Esophagus muscularis mucosa (tissue), 4 donors: ENCODE results near the gene CIB1. TPM values are rescaled to one million over a fixed set of nuclear protein-coding genes. Genes with fewer than 3 reads are reported as not detected.

Experiments used
- DNase-seq: peaks from one replicate; pipeline ENCODE4 v3.0.0-alpha.2; 2017; ENCODE audit errors: extremely low spot score
- H3K27ac ChIP-seq, 4 donors: fragments of 200-600 bp; sonication (generic); replicated peaks in 1 of 4; 1 replicate in 3 of 4; 2 replicates in 1 of 4; pipeline ENCODE4 v1.5.1; 2016 to 2019; ENCODE audit warnings: mild to moderate bottlenecking in 1 of 4
- H3K27me3 ChIP-seq, 4 donors: fragments of 200-600 bp; sonication (generic); one replicate each; pipeline versions ENCODE4 v1.5.1 to v1.6.0; 2016 to 2019
- H3K36me3 ChIP-seq, 4 donors: fragments of 200-600 bp; sonication (generic); one replicate each; pipeline ENCODE4 v1.5.1; 2016 to 2019
- H3K4me1 ChIP-seq, 4 donors: fragments of 200-600 bp; sonication (generic); one replicate each; pipeline ENCODE4 v1.5.1; 2016 to 2019
- H3K4me3 ChIP-seq, 4 donors: fragments of 200-600 bp; sonication (generic); 1 replicate in 2 of 4; 2 replicates in 2 of 4; pipeline ENCODE4 v1.5.1; 2016 to 2019; ENCODE audit warnings: mild to moderate bottlenecking in 4 of 4, moderate library complexity in 1 of 4
- H3K9me3 ChIP-seq, 4 donors: fragments of 200-600 bp; sonication (generic); 1 replicate in 3 of 4; 2 replicates in 1 of 4; pipeline ENCODE4 v1.5.1; 2016 to 2019
- EP300 ChIP-seq: sonication (generic); formaldehyde crosslinking; IDR thresholded peaks from one replicate; pipeline ENCODE4 v1.6.1; 2017; ENCODE audit warnings: antibody characterized with exemption
- POLR2A ChIP-seq: fragments of 450-650 bp; IDR thresholded peaks from one replicate; pipeline ENCODE4 v1.6.1; 2017; ENCODE audit warnings: antibody characterized with exemption, moderate library complexity, mild to moderate bottlenecking, low read depth
- POLR2AphosphoS5 ChIP-seq, 2 donors: sonication (generic); formaldehyde crosslinking; IDR thresholded peaks; one replicate each; pipeline ENCODE4 v1.6.1; 2017; ENCODE audit warnings: antibody characterized with exemption in 2 of 2
- WGBS: methylation state at CpG from one replicate; pipeline ENCODE4 v1.1.5; 2018; 5-methylcytosine and 5-hydroxymethylcytosine counted together
- intact Hi-C: fragments of 100-400 bp; cut with DNase I; formaldehyde crosslinking; loops from one replicate; pipeline ENCODE4 v1.15.1; 2023
- total RNA-seq, 4 donors: library from RNA; depleted of rRNA; stranded (reverse); fragments of >200 nt; gene quantifications; one replicate each; pipeline versions ENCODE4 v1.1.0 to v1.2.1, GENCODE V29; 2016
- TF ChIP-seq, protein P1 (sequence below), 3 experiments: fragments of 200-600 bp in 2 of 3; fragments of 450-650 bp in 1 of 3; sonication (generic) in 2 of 3; IDR thresholded peaks; one replicate each; pipeline ENCODE4 v1.5.1; 2017 to 2019; ENCODE audit warnings: antibody characterized with exemption in 3 of 3, mild to moderate bottlenecking in 2 of 3, moderate library complexity in 1 of 3

CIB1 gene
- total RNA-seq, 4 donors from 2014 or later, result 27.2 to 49.0 (median 33.8) TPM

DNA sequence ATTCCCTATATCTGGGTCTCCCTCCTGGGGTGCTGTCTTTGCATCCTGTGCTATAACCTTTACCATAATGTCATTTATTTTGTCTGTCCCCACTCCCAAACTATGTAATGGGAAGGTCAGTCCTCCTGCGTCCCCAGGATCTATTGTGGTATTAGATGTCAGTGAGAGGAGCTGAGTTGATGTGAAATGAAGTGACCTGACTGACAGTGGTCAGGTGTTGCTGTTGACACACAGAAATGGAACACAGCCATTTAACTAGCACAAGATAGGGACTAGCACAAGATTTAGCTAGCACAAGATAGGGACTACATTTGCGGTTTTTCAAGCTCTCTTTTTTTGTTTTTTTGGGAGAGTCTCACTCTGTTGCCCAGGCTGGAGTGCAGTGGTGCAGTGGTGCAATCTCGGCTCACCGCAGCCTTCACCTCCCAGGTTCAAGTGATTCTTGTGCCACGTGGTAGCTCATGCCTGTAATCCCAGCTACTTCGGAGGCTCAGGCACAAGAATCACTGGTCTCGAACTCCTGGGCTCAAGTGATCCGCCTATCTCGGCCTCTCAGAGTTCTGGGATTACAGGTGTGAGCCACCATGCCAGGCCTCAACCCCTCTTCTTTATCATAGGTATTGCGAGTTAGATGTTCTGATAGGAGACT, 36.9 kb upstream of the CIB1 start:
- Histone ChIP-seq H3K4me3 (no peak overlapping the region), H3K27me3 (no peaks in the 10 kb centered on the region), H3K36me3 (peaks cover 11 to 77% (median 61%) of the 10 kb centered on the region in 4 donors), H3K9me3 (no peaks in the 10 kb centered on the region), H3K27ac (no peak overlapping the region), H3K4me1 (peaks cover 40 to 63% (median 58%) of the 10 kb centered on the region in 4 donors)
- WGBS, result 90% methylated on average over 10 of the region's 10 CpGs
- intact Hi-C loops, result no loop called here
- TF ChIP-seq, protein P1, sequence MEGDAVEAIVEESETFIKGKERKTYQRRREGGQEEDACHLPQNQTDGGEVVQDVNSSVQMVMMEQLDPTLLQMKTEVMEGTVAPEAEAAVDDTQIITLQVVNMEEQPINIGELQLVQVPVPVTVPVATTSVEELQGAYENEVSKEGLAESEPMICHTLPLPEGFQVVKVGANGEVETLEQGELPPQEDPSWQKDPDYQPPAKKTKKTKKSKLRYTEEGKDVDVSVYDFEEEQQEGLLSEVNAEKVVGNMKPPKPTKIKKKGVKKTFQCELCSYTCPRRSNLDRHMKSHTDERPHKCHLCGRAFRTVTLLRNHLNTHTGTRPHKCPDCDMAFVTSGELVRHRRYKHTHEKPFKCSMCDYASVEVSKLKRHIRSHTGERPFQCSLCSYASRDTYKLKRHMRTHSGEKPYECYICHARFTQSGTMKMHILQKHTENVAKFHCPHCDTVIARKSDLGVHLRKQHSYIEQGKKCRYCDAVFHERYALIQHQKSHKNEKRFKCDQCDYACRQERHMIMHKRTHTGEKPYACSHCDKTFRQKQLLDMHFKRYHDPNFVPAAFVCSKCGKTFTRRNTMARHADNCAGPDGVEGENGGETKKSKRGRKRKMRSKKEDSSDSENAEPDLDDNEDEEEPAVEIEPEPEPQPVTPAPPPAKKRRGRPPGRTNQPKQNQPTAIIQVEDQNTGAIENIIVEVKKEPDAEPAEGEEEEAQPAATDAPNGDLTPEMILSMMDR (IDR thresholded peaks at IDR 0.05), result no peak
- TF ChIP-seq POLR2A (no peak), EP300 (no peak), POLR2AphosphoS5 (IDR thresholded peaks at IDR 0.05) (no peak)
- DNase-seq, result no peak

GRCh38 chr15:90268415-90268814, 34.7 kb upstream of the CIB1 start:
- Histone ChIP-seq H3K27me3 (no peaks in the 10 kb centered on the region), H3K9me3 (no peaks in the 10 kb centered on the region), H3K36me3 (peaks cover 11 to 55% (median 44%) of the 10 kb centered on the region in 4 donors), H3K4me1 (peaks cover 48 to 73% (median 68%) of the 10 kb centered on the region in 4 donors), H3K4me3 (peak overlapping the region in 1 of 4 donors; percentile 78), H3K27ac (peak overlapping the region in 1 of 4 donors; percentile 97)
- DNase-seq, result no peak
- 57% methylated on average over 1 of the region's 1 CpG for WGBS
- intact Hi-C loops, result no loop called here
- TF ChIP-seq POLR2A (no peak), POLR2AphosphoS5 (IDR thresholded peaks at IDR 0.05) (no peak), EP300 (no peak)
- TF ChIP-seq, protein P1 (IDR thresholded peaks at IDR 0.05), result no peak

DNA sequence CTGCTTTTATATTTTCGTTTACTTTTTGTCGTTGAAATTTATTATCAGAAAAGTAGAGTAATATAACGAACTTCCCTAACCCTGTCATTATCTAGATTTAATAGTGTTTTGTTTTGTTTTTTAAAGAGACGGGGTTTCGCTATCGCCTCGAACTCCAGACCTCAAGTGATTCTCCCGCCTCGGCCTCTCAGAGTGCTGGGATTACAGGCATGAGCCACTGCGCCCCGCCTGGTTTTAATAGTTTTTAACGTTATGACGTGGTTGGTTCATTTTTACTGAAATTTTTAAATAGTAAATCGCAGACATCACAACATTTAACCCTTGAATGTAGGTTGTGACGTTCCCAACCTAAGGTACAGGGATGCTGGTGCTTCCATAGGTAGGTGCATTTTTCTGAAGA, 32.7 kb upstream of the CIB1 start:
- peak overlapping the region; percentile 75 to 86 (median 82) for H3K4me3 ChIP-seq
- H3K27me3 ChIP-seq, result no peaks in the 10 kb centered on the region
- H3K4me1 ChIP-seq, result peaks cover 43 to 62% (median 60%) of the 10 kb centered on the region in 4 donors
- TF ChIP-seq, protein P1 (IDR thresholded peaks at IDR 0.05), result no peak
- intact Hi-C loops, result no loop called here
- no peaks in the 10 kb centered on the region for H3K9me3 ChIP-seq
- peak overlapping the region; percentile 94 to 98 (median 97) for H3K27ac ChIP-seq
- H3K36me3 ChIP-seq, result peaks cover 5 to 36% (median 27%) of the 10 kb centered on the region in 4 donors
- 12% methylated on average over 15 of the region's 15 CpGs for WGBS
- no peak for DNase-seq

DNA sequence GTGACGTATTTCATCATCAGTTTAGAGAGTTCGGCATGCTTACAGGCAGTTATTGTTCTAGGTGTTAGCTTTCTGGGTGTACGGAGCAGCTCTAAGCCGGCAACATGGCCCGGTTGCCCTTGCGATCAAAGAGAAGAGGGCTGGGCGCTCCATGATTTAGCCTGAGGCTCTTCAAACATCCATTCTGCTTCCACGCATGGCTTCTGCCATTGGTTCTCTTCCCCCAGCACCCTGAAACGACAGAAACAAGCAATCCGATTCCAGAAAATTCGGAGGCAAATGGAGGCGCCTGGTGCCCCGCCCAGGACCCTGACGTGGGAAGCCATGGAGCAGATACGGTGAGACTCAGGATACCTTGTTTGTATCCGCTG, 32.3 kb upstream of the CIB1 start:
- intact Hi-C loops, result no loop called here
- under 1% methylated on average over 9 of the region's 16 CpGs for WGBS
- no peaks in the 10 kb centered on the region for H3K9me3 ChIP-seq
- peak overlapping the region; percentile 94 to 98 (median 97) for H3K27ac ChIP-seq
- H3K4me3 ChIP-seq, result peak overlapping the region; percentile 75 to 86 (median 82)
- no peak for TF ChIP-seq POLR2AphosphoS5 (IDR thresholded peaks at IDR 0.05)
- TF ChIP-seq POLR2A, result no peak
- TF ChIP-seq, protein P1 (IDR thresholded peaks at IDR 0.05), result no peak
- no peak for TF ChIP-seq EP300
- DNase-seq, result no peak
- H3K36me3 ChIP-seq, result peaks cover 1 to 32% (median 22%) of the 10 kb centered on the region in 4 donors
- no peaks in the 10 kb centered on the region for H3K27me3 ChIP-seq
- H3K4me1 ChIP-seq, result peaks cover 39 to 58% (median 56%) of the 10 kb centered on the region in 4 donors
